HUES6 (cell line): ENCODE data around the gene MGAT4B.

Experiments
- H3K27ac ChIP-seq: 2 replicates; pipeline ENCODE4 v1.7.0; 2013; ENCODE audit warnings: low read depth, mild to moderate bottlenecking, low read length, inconsistent platforms
- H3K27me3 ChIP-seq: 2 replicates; pipeline ENCODE4 v1.6.1; 2013; ENCODE audit warnings: low read length; ENCODE audit not compliant: control insufficient read depth, insufficient read depth
- H3K36me3 ChIP-seq: 2 replicates; pipeline ENCODE4 v1.6.1; 2013; ENCODE audit warnings: low read length; ENCODE audit not compliant: control insufficient read depth, insufficient read depth
- H3K4me1 ChIP-seq: 2 replicates; pipeline ENCODE4 v1.6.1; 2013; ENCODE audit warnings: low read length; ENCODE audit not compliant: control insufficient read depth, insufficient read depth
- H3K4me3 ChIP-seq: 2 replicates; pipeline ENCODE4 v1.5.1; 2013; ENCODE audit warnings: low read depth, low read length
- H3K9ac ChIP-seq: one replicate; pipeline ENCODE4 v1.6.1; 2013; ENCODE audit warnings: mild to moderate bottlenecking, low read length
- H3K9me3 ChIP-seq: 2 replicates; pipeline ENCODE4 v1.6.1; 2013; ENCODE audit warnings: low read depth, low read length; ENCODE audit not compliant: control insufficient read depth, insufficient read depth

Gene MGAT4B

DNA sequence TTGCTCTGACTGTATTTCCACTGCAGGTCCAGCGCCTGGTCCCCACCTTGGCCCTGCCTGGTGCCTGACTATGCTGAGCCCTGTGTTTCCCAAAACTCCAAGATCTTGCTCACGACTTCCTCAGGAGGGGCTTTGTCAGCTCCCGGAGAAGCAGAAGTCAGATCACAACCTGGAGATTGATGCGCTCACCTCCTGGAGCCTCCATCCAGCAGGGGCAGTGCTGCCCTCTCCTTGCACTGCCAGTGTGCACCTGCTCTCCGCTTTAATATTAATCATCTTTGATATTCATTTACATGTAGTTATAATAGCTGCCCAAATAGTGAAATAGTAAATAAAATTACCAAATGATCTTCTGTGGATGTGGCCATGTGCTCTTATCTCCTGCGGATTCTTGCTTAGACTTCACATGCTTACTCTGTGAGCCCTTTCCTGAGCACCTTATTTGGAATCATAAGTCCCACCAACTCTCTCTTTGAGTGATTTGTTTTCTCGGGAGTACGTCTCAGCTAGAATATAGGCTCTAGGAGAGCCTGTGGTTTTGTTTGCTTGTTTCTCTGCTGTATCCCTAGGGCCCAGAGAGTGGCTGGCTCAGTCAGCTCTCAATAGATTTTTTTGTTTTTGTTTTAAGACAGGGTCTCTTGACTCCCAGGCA, 56.7 kb downstream of the MGAT4B start:
- no peak overlapping the region for H3K9ac ChIP-seq
- H3K4me1 ChIP-seq: peaks cover 10% of the 10 kb centered on the region
- no peaks in the 10 kb centered on the region for H3K9me3 ChIP-seq
- H3K4me3 ChIP-seq: no peak overlapping the region
- no peaks in the 10 kb centered on the region for H3K27me3 ChIP-seq
- H3K36me3 ChIP-seq: peaks cover 5% of the 10 kb centered on the region; the same call in 1 of the 2 replicates
- H3K27ac ChIP-seq: no peak overlapping the region

DNA sequence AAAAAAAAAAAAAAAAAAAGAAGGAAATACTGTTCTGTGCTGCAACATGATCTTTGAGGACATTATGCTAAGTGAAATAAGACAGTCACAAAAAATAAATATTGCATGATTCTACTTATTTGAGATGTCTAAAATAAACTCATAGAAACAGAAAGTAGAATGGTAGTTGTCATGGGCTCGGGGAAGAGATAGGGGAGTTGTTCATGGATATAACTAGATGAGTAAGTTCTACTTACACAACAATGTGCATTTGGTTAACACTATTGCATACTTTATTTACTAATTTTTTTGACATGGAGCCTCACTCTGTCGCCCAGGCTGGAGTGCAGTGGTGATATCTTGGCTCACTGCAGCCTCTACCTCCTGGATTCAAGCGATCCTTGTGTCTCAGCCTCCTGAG, 58.9 kb downstream of the MGAT4B start:
- Histone ChIP-seq H3K4me3 (no peak overlapping the region), H3K9ac (no peak overlapping the region), H3K27ac (no peak overlapping the region), H3K27me3 (no peaks in the 10 kb centered on the region), H3K9me3 (no peaks in the 10 kb centered on the region), H3K36me3 (peaks cover 5% of the 10 kb centered on the region; the same call in 1 of the 2 replicates), H3K4me1 (no peaks in the 10 kb centered on the region)
